ENCODE results near the gene MYO1C.
"Not testable (repeated sequence)": the region's sequence is repeated elsewhere in the genome, so short reads cannot be mapped to it uniquely, and the experiment has no call there.

The MYO1C gene, protein sequence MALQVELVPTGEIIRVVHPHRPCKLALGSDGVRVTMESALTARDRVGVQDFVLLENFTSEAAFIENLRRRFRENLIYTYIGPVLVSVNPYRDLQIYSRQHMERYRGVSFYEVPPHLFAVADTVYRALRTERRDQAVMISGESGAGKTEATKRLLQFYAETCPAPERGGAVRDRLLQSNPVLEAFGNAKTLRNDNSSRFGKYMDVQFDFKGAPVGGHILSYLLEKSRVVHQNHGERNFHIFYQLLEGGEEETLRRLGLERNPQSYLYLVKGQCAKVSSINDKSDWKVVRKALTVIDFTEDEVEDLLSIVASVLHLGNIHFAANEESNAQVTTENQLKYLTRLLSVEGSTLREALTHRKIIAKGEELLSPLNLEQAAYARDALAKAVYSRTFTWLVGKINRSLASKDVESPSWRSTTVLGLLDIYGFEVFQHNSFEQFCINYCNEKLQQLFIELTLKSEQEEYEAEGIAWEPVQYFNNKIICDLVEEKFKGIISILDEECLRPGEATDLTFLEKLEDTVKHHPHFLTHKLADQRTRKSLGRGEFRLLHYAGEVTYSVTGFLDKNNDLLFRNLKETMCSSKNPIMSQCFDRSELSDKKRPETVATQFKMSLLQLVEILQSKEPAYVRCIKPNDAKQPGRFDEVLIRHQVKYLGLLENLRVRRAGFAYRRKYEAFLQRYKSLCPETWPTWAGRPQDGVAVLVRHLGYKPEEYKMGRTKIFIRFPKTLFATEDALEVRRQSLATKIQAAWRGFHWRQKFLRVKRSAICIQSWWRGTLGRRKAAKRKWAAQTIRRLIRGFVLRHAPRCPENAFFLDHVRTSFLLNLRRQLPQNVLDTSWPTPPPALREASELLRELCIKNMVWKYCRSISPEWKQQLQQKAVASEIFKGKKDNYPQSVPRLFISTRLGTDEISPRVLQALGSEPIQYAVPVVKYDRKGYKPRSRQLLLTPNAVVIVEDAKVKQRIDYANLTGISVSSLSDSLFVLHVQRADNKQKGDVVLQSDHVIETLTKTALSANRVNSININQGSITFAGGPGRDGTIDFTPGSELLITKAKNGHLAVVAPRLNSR

GRCh38 chr17:1492249-1493206, at the start of gene MYO1C:
TSS of gene MYO1C (minus strand) at chr17:1492686. CDS start at chr17:1492487, 199 bp downstream.
- no peak for DNase-seq (ENCODE audit: low read depth in 2 of 2)

DNA sequence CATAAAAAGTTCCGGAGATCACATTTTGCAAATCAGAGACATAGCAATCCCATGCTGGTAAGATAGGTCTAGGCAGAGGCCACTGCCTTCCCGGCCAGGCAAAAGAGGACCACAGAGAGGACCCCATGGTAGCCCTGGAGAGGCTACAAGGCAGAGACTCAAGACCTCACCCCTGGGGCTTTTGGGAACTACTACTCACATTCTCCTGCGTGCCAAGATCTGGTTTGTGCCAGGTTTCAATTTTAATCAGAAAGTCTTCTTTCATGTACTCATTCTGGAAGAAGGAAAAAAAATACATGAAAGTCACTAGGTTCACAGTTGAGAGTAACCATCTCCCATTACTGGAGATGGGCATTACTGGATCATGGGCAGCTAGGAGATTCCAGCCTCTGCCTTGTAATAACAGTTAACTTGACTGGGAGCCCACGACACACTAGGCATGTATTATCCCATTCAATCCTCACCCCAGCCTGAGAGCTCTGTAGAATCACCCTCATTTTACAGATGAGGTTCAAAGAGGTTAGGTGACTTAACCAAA, 49.0 kb upstream of the MYO1C start:
- DNase-seq (ENCODE audit: low read depth in 2 of 2), result no peak

DNA sequence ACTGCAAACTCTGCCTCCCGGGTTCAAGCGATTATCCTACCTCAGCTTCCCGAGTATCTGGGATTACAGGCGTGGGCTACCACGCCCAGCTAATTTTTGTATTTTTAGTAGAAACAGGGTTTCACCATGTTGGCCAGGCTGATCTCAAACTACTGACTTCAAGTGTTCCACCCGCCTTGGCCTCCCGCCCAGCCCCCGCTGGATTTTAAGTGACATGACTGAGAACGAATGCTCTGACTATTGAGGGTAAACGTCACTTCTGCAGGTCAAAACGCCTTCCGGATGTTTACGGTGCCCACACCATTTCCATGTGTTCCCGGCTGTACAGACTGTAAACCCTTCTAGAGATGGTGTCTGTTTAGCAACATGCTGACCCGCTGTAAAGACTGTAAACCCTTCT, 47.3 kb upstream of the MYO1C start:
- DNase-seq (ENCODE audit: low read depth in 2 of 2), result no peak

- DNase-seq (ENCODE audit: low read depth in 2 of 2), result no peak
Measured at GRCh38 chr17:1535737-1536136, 43.3 kb upstream of the MYO1C start.

DNA sequence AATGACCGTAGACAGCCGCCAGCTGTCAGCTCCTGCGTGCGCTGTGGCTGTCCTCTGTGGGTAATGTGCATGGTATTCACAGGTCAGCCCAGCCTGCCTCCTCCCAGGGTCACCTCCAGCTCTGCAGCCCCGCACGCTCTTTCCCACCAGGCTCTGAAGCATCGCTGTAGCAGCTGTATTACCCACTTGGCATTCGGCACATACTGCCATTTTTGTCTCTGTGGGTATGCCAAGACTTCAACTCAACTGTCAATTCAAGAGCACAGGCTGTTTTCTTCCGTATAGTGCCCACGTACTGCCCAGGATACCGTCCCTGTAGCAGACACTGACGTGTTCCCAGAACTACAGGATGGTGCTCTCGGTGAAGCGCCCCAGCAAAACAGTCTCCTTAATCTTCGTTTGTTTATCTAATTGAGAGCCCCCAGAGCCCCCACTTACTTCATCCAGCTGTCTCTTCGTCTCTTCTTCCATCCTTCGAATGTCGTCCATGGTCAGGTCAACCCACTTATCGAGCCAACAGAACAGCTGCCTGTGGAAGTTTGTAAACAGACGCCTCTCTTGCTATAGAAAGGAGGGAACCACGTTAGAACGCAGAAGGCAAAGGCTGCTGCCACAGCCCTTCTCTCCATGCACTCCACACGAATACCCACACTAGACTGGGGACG, 41.3 kb upstream of the MYO1C start:
- DNase-seq (ENCODE audit: low read depth in 2 of 2), result no peak

DNA sequence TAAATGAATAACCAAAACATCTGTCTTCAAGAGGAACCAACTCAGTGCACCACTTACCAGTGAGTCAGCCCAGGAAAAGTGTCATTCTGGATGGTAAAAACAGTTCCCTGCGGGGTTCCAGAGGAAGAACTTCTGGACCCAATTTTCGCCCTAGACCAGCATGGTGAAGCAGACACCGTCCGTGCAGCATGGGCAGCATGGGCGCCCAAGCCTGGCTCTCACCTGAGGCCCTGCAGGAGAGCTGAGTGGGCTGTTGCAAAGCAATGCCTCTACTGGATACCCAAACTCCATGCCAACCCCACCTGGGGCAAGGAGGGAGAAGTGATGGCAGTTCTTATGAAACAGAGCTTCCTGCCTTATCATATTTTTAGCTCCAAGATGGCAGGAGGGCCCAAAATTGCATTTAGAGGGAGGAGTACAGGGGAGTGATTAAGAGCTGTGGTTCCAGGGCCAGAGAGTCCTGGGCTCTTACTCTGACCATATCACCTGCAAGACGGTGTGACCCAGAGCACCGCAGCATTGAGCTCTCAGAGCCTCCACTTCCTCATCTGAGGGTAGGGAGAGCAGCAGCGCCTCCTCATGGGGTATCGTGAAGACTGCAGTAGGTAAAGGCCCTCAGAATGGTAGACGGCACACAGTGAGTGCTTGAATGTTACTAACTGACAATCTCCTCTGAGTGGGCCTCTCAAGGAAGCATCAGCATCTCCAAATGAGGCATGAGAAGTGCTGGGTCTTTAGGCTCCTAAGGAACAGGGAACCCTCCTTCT, 40.5 kb upstream of the MYO1C start:
- DNase-seq (ENCODE audit: low read depth in 2 of 2), result no peak

- DNase-seq (ENCODE audit: low read depth in 2 of 2), result no peak
Measured at GRCh38 chr17:1529863-1530262, 37.4 kb upstream of the MYO1C start.

GRCh38 chr17:1526876-1527275, 34.4 kb upstream of the MYO1C start:
- DNase-seq (ENCODE audit: low read depth in 2 of 2), result not testable (repeated sequence)

GRCh38 chr17:1522626-1523025, 30.1 kb upstream of the MYO1C start:
- DNase-seq (ENCODE audit: low read depth in 2 of 2), result no peak

- no peak for DNase-seq (ENCODE audit: low read depth in 2 of 2)
Measured at GRCh38 chr17:1521086-1521640, 28.7 kb upstream of the MYO1C start.

DNA sequence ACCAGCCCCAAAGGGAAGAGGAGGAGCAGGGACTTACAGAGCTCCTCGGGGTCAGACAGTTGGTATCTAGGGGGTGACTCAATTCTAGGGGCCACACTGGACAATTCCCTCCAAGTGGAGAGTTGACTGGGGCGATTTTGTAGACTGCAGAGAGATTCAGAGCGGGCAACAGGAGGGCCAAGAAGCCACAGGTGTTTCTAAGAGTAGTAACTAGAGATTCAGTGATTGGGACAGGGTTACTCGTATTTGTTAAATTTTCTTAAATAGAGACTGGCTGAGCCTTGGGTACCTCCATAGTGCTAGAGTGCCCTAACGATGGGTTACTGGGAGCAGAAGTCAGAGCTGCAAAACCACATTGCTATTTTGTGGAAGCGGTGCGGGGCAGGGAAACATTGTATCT, 27.2 kb upstream of the MYO1C start:
- no peak for DNase-seq (ENCODE audit: low read depth in 2 of 2)

GRCh38 chr17:1518410-1518809, 25.9 kb upstream of the MYO1C start:
- DNase-seq (ENCODE audit: low read depth in 2 of 2), result no peak

DNA sequence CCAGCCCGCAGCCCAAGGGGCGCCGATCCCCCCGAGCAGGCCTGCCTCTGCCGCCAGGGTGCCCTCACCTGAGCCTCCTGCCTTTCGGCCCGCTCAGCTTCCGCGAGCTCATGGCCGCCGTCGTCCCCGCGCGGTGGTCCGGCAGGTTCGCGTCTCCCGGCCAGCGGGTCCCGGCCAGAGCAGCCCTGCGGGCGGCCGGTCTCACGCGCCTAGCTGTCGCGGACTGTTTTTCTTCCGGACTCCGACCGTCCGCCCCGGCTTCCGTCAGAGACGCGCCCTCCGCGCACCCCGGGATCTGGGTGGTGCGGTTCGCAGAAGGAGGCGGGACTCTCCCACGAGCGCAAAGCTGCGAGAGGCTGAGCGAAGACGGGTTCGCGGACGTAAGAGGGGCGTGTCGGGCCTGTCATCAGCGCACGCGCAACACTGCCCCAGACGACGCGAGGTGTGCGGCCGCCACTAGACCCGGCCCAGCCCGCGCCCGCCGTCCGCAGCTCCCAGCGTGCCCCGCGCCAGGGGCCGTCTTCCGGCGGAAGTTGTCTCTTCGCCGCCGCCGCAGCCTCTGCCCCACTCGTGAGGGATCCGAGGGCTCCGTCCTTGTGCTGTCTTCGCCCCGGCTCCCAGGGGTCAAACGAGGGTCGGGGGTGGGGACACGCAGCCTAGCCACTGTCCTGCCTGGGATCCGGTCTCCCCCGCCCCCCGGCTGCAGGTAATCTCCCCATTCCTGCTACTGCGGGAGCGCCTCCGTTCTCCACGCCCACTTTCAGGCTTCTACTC, 24.1 kb upstream of the MYO1C start, which contains the start of gene INPP5K:
TSS of gene INPP5K (minus strand) at position 225 of the 774 bp plus-strand sequence. CDS start at position 112, 113 bp downstream.
- DNase-seq (ENCODE audit: low read depth in 2 of 2), result peak; percentile 98 to 99

GRCh38 chr17:1515640-1516387, 23.3 kb upstream of the MYO1C start:
- DNase-seq (ENCODE audit: low read depth in 2 of 2), result no peak

GRCh38 chr17:1512351-1512750, 19.9 kb upstream of the MYO1C start:
- DNase-seq (ENCODE audit: low read depth in 2 of 2), result no peak

DNA sequence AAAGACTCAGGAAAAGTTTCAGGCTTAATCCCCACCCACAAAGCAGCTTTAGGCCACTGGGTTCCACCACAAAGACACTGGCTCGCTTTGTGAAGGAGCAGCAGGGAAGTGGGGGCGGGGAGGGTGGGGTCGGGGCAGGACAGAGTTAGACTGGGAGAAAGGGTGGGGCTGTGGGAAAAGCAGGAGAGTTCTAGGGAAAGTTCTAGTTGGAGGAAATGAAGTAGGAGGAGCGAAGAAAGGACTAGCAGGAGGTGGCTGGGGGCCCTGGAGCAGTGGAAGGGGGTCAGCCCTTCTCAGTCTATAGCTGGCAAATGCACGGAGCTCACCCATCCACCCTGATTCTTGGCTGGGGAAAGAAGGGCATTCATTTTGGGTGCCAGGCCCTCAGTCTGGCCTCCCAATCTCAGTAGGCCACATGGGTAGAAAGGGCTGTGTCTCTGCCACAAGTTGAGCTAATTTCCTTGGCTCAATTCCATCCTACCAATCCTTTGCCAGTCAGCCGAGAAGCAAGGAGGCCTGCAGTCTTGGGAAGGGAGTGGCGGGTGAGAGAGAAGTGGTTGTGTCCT, 19.4 kb upstream of the MYO1C start:
- DNase-seq (ENCODE audit: low read depth in 2 of 2), result no peak

- no peak for DNase-seq (ENCODE audit: low read depth in 2 of 2)
Measured at GRCh38 chr17:1511290-1511689, 18.8 kb upstream of the MYO1C start.

All from stimulated activated CD8-positive, alpha-beta memory T cell treated with anti-CD3 and anti-CD28 coated beads, Interleukin-15, amount 100 ng/mL, for 48 hours (primary cell).